GM12878 (cell line): ENCODE results near the gene VAV2. TPM values are rescaled to one million over a fixed set of nuclear protein-coding genes. Genes with fewer than 3 reads are reported as not detected.

Source experiments
- ATAC-seq: fragments of 200-7000 bp; cut with Tn5 transposase; 3 replicates; pipeline ENCODE4 v1.9.1; 2020; ENCODE audit warnings: mild to moderate bottlenecking, moderate library complexity
- BruUV-seq: library from RNA; stranded (reverse); fragments of 400-500 nt; replicated peaks from 2 replicates; lab custom pipeline; 2021; lab: Mats Ljungman, UMichigan
- CTCF ChIA-PET: fragments of 300-600 bp; sonication (Branson Sonifier 250); formaldehyde crosslinking; extraction: SDS; loops from one replicate; lab custom pipeline; 2021; ENCODE audit warnings: inconsistent platforms; lab: Yijun Ruan, JAX
- POLR2A ChIA-PET: fragments of 350-600 bp; formaldehyde crosslinking; extraction: SDS; loops from one replicate; lab custom pipeline; 2021; ENCODE audit warnings: inconsistent platforms; lab: Charles Lee
- RAD21 ChIA-PET: fragments of 300-600 bp; sonication (Branson Sonifier 250); formaldehyde crosslinking; loops from one replicate; lab custom pipeline; 2023; ENCODE audit warnings: antibody characterized with exemption; ENCODE audit not compliant: unreplicated experiment; lab: Charles Lee
- SMC1A ChIA-PET: fragments of 300-600 bp; sonication (Branson Sonifier 250); formaldehyde crosslinking; loops from one replicate; lab custom pipeline; 2023; ENCODE audit not compliant: unreplicated experiment, uncharacterized antibody; lab: Charles Lee
- DNase-seq: peaks from one replicate; pipeline ENCODE4 v3.0.0-alpha.2; 2011; ENCODE audit warnings: low read depth, low spot score
- FAIRE-seq: peaks from 3 replicates; lab custom pipeline; 2011; peaks lifted over from hg19 to GRCh38; lab: Jason Lieb, UNC
- H2AFZ ChIP-seq: 2 replicates; pipeline ENCODE4 v1.6.0; 2011; ENCODE audit warnings: low read depth, low read length, control low read depth; ENCODE audit not compliant: control insufficient read depth
- H3K27ac ChIP-seq: 2 replicates; pipeline ENCODE4 v1.5.1; 2011; ENCODE audit warnings: control low read depth; ENCODE audit not compliant: control insufficient read depth, insufficient read depth
- H3K27me3 ChIP-seq, 2 experiments: replicated peaks in 1 of 2; 2 replicates each; pipeline versions ENCODE4 v1.6.0 to v1.6.1; 2011; ENCODE audit warnings: low read length in 1 of 2; ENCODE audit not compliant: control insufficient read depth in 2 of 2, insufficient read depth in 2 of 2
- H3K36me3 ChIP-seq, 2 experiments: 2 replicates each; pipeline ENCODE4 v1.5.1; 2011; ENCODE audit warnings: low read length in 1 of 2; ENCODE audit not compliant: control insufficient read depth in 2 of 2, insufficient read depth in 2 of 2
- H3K4me1 ChIP-seq: 2 replicates; pipeline ENCODE4 v1.6.1; 2011; ENCODE audit warnings: mild to moderate bottlenecking, low read length, moderate library complexity, mixed read lengths; ENCODE audit not compliant: control insufficient read depth, insufficient read depth
- H3K4me2 ChIP-seq: 2 replicates; pipeline ENCODE4 v1.6.0; 2011; ENCODE audit warnings: control low read depth; ENCODE audit not compliant: control insufficient read depth, insufficient read depth
- H3K4me3 ChIP-seq: fragments of 200-600 bp; sonication (generic); 2 replicates; pipeline ENCODE4 v1.5.1; 2016
- H3K79me2 ChIP-seq: 2 replicates; pipeline ENCODE4 v1.6.0; 2011; ENCODE audit warnings: low read length; ENCODE audit not compliant: control insufficient read depth, insufficient read depth
- H3K9ac ChIP-seq: 2 replicates; pipeline ENCODE4 v1.8.0; 2011; ENCODE audit warnings: low read length, control low read depth, mixed read lengths; ENCODE audit not compliant: control insufficient read depth, insufficient read depth
- H3K9me3 ChIP-seq: replicated peaks from 3 replicates; pipeline ENCODE4 v1.5.1; 2011; ENCODE audit warnings: mild to moderate bottlenecking, low read length; ENCODE audit not compliant: control insufficient read depth, insufficient read depth
- H4K20me1 ChIP-seq: 2 replicates; pipeline ENCODE4 v1.6.0; 2011; ENCODE audit not compliant: control insufficient read depth, insufficient read depth
- EZH2 ChIP-seq: IDR thresholded peaks from 2 replicates; pipeline ENCODE4 v1.6.1; 2012; ENCODE audit warnings: low read depth, mild to moderate bottlenecking, control low read depth, inconsistent platforms, low read length, borderline replicate concordance; ENCODE audit not compliant: control insufficient read depth
- HDAC2 ChIP-seq: fragments of 200-600 bp; sonication (generic); IDR thresholded peaks from 2 replicates; pipeline ENCODE4 v1.6.1; 2017
- JUNB ChIP-seq: IDR thresholded peaks from 2 replicates; pipeline ENCODE4 v1.6.1; 2016; ENCODE audit warnings: antibody characterized with exemption, mild to moderate bottlenecking
- NBN ChIP-seq: fragments of 450-650 bp; IDR thresholded peaks from 2 replicates; pipeline ENCODE4 v1.6.1; 2016
- SRF ChIP-seq, 2 experiments: IDR thresholded peaks; 2 replicates each; pipeline ENCODE4 v1.6.1; 2011; ENCODE audit warnings: low read depth in 2 of 2, low read length in 2 of 2, mild to moderate bottlenecking in 1 of 2, moderate library complexity in 1 of 2
- SUZ12 ChIP-seq: fragments of 200-600 bp; sonication (generic); IDR thresholded peaks from one replicate; pipeline ENCODE4 v1.6.1; 2018; ENCODE audit warnings: antibody characterized with exemption, mild to moderate bottlenecking; ENCODE audit not compliant: unreplicated experiment
- WGBS: methylation state at CpG from one replicate; pipeline ENCODE4 v1.1.6; 2016; ENCODE audit warnings: low lambda C conversion rate; ENCODE audit not compliant: insufficient replicate concordance, insufficient coverage; ENCODE audit errors: missing lambda C conversion rate; 5-methylcytosine and 5-hydroxymethylcytosine counted together
- in situ Hi-C: fragments of 300-500 bp; cut with MboI; formaldehyde crosslinking; loops from 9 replicates; pipeline ENCODE4 v1.14.3; 2018; ENCODE audit warnings: mixed read lengths
- intact Hi-C: fragments of 100-400 bp; cut with micrococcal nuclease; formaldehyde crosslinking; loops from one replicate; pipeline ENCODE4 v1.14.2; 2022; ENCODE audit not compliant: unreplicated experiment
- polyA plus RNA-seq, 11 experiments: library from polyadenylated mRNA; depleted of rRNA in 4 of 11; unstranded in 6 of 11; stranded (reverse) in 5 of 11; fragments of >200 nt; fragmentation: Nextera tagmentation in 4 of 11; fragmentation: Illumina TruSeq in 1 of 11; extraction: Ambion mirVana in 4 of 11; extraction: Trizol in 1 of 11; gene quantifications; 1 replicate in 1 of 11; 2 replicates in 10 of 11; pipeline versions ENCODE4 v1.2.1 to v1.2.3, GENCODE V29; 2011 to 2016; ENCODE audit warnings: inconsistent platforms in 2 of 11, missing spikeins in 2 of 11, low read depth in 1 of 11
- total RNA-seq, 4 experiments: library from RNA; depleted of rRNA in 3 of 4; stranded (reverse); fragments of >200 nt in 3 of 4; fragmentation: Illumina TruSeq in 1 of 4; extraction: Trizol in 1 of 4; gene quantifications; 2 replicates each; pipeline versions ENCODE4 v1.2.1 to v1.2.3, GENCODE V29; 2013 to 2021
- TF ChIP-seq, protein P1 (sequence below): fragments of 450-650 bp; conservative IDR thresholded peaks from 2 replicates; pipeline ENCODE4 v1.6.1; 2017; ENCODE audit warnings: mild to moderate bottlenecking, moderate library complexity
- TF ChIP-seq, protein P2 (sequence below): fragments of 450-650 bp; IDR thresholded peaks from 2 replicates; pipeline ENCODE4 v1.6.1; 2017; ENCODE audit warnings: mild to moderate bottlenecking, moderate library complexity

Gene VAV2
- total and polyA plus RNA-seq, 10 of the 15 experiments (the other 5 are each of a cell fraction or from before 2014, with no cell fraction given), result 0.13 to 43.9 (median 16.9) TPM

DNA sequence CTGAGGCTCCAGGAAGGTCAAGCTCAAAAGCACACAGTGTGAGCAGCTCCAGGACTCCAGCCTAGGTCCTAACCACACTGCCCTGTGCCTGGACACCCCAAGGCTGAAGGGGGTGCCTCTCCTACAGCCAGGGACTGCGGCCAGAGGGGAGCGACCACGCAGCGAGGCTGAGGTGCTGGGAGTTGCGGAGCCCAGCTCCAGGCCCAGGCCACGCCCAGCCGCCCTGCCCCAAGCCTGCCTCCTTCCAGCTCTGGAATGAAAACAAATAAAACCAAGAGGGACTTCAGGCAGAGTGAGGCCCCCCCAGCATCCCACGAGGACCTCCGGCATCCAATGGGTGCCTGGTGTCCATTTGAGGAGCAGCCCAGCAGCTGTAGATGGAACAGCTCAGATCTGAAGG lies 15.2 kb downstream of the VAV2 start:
- peaks cover 3 to 7% of the 10 kb centered on the region in 2 experiments; a peak in 3 of 4 replicates for H3K36me3 ChIP-seq
- H3K4me2 ChIP-seq, result no peak overlapping the region
- intact Hi-C loops, result no loop called here
- no peak overlapping the region for H3K4me3 ChIP-seq
- ATAC-seq, result no peak
- TF ChIP-seq EZH2 (no peak), HDAC2 (no peak), SRF (IDR thresholded peaks at IDR 0.05; ENCODE audit: low read depth in 2 of 2, low read length in 2 of 2) (no peak), NBN (no peak), SUZ12 (no peak), JUNB (no peak)
- TF ChIP-seq, protein P1, sequence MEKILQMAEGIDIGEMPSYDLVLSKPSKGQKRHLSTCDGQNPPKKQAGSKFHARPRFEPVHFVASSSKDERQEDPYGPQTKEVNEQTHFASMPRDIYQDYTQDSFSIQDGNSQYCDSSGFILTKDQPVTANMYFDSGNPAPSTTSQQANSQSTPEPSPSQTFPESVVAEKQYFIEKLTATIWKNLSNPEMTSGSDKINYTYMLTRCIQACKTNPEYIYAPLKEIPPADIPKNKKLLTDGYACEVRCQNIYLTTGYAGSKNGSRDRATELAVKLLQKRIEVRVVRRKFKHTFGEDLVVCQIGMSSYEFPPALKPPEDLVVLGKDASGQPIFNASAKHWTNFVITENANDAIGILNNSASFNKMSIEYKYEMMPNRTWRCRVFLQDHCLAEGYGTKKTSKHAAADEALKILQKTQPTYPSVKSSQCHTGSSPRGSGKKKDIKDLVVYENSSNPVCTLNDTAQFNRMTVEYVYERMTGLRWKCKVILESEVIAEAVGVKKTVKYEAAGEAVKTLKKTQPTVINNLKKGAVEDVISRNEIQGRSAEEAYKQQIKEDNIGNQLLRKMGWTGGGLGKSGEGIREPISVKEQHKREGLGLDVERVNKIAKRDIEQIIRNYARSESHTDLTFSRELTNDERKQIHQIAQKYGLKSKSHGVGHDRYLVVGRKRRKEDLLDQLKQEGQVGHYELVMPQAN, result no peak
- TF ChIP-seq, protein P2, sequence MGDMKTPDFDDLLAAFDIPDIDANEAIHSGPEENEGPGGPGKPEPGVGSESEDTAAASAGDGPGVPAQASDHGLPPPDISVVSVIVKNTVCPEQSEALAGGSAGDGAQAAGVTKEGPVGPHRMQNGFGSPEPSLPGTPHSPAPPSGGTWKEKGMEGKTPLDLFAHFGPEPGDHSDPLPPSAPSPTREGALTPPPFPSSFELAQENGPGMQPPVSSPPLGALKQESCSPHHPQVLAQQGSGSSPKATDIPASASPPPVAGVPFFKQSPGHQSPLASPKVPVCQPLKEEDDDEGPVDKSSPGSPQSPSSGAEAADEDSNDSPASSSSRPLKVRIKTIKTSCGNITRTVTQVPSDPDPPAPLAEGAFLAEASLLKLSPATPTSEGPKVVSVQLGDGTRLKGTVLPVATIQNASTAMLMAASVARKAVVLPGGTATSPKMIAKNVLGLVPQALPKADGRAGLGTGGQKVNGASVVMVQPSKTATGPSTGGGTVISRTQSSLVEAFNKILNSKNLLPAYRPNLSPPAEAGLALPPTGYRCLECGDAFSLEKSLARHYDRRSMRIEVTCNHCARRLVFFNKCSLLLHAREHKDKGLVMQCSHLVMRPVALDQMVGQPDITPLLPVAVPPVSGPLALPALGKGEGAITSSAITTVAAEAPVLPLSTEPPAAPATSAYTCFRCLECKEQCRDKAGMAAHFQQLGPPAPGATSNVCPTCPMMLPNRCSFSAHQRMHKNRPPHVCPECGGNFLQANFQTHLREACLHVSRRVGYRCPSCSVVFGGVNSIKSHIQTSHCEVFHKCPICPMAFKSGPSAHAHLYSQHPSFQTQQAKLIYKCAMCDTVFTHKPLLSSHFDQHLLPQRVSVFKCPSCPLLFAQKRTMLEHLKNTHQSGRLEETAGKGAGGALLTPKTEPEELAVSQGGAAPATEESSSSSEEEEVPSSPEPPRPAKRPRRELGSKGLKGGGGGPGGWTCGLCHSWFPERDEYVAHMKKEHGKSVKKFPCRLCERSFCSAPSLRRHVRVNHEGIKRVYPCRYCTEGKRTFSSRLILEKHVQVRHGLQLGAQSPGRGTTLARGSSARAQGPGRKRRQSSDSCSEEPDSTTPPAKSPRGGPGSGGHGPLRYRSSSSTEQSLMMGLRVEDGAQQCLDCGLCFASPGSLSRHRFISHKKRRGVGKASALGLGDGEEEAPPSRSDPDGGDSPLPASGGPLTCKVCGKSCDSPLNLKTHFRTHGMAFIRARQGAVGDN, result no peak
- SMC1A ChIA-PET, result interaction anchor here (1.5 kb wide), 1 partner anchor 17 kb away, joined by 4 read pairs; no protein-coding TSS in a partner anchor
- H3K79me2 ChIP-seq, result peaks cover 92% of the 10 kb centered on the region
- no peaks in the 10 kb centered on the region; the same call in 1 of the 2 replicates for H4K20me1 ChIP-seq
- H2AFZ ChIP-seq, result no peak overlapping the region
- no peaks in the 10 kb centered on the region for H3K9me3 ChIP-seq
- in situ Hi-C loops, result no loop called here
- no TSS peak for BruUV-seq
- no peaks in the 10 kb centered on the region for H3K27me3 ChIP-seq
- no peak overlapping the region for H3K9ac ChIP-seq
- 91% methylated on average over 9 of the region's 9 CpGs for WGBS
- H3K4me1 ChIP-seq, result peaks cover 36% of the 10 kb centered on the region
- no peak for DNase-seq
- POLR2A ChIA-PET, result no interaction called here
- RAD21 ChIA-PET, result no interaction called here
- CTCF ChIA-PET, result no interaction called here
- no peak overlapping the region for H3K27ac ChIP-seq
- FAIRE-seq, result no peak
